Measurements from ENCODE around the gene TCF12.

Gene TCF12

DNA sequence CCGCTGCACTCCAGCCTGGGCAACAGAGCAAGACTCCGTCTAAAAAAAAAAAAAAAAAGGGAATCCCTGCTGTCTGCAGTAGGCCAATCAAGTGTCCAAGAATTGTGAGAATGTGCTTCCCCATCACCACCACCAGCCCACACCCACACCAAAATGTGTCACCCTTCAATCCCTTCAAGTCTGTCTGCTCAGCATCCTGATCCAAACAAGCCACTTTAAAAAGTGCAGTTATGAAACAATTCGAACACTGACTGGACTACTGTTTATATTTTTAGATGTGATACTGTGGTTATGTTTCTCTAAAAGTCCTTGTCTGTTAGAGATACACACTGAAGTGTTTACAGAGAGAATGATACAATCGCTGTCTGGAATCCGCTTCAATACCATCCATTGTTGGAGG, 379.8 kb downstream of the TCF12 start:
- no peak overlapping the region for H3K4me3 ChIP-seq (ENCODE audit: low read depth, low read length, poor library complexity, severe bottlenecking)
- peaks cover 4% of the 10 kb centered on the region for H3F3A ChIP-seq (ENCODE audit: insufficient read depth, low read length)
- H3K27ac ChIP-seq (ENCODE audit: low read depth, low read length, poor library complexity, severe bottlenecking): peak overlapping the region; percentile 98
- peaks cover 29% of the 10 kb centered on the region for H3K79me2 ChIP-seq (ENCODE audit: insufficient read depth, low read length)
- H3K36me3 ChIP-seq (ENCODE audit: insufficient read depth, low read length): peaks cover 20% of the 10 kb centered on the region; the same call in 1 of the 2 replicates
- TF ChIP-seq EZH2 (IDR thresholded peaks at IDR 0.05; ENCODE audit: borderline replicate concordance, low read length): no peak
- TF ChIP-seq, protein P1, sequence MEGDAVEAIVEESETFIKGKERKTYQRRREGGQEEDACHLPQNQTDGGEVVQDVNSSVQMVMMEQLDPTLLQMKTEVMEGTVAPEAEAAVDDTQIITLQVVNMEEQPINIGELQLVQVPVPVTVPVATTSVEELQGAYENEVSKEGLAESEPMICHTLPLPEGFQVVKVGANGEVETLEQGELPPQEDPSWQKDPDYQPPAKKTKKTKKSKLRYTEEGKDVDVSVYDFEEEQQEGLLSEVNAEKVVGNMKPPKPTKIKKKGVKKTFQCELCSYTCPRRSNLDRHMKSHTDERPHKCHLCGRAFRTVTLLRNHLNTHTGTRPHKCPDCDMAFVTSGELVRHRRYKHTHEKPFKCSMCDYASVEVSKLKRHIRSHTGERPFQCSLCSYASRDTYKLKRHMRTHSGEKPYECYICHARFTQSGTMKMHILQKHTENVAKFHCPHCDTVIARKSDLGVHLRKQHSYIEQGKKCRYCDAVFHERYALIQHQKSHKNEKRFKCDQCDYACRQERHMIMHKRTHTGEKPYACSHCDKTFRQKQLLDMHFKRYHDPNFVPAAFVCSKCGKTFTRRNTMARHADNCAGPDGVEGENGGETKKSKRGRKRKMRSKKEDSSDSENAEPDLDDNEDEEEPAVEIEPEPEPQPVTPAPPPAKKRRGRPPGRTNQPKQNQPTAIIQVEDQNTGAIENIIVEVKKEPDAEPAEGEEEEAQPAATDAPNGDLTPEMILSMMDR (IDR thresholded peaks at IDR 0.05; ENCODE audit: low read length): no peak
- H3K4me1 ChIP-seq (ENCODE audit: insufficient read depth, low read length, severe bottlenecking): peaks cover 50% of the 10 kb centered on the region
- no peaks in the 10 kb centered on the region for H3K9me3 ChIP-seq (ENCODE audit: low read length)
- H3K27me3 ChIP-seq (ENCODE audit: insufficient read depth, low read length): no peaks in the 10 kb centered on the region
- no peak overlapping the region for H3K4me2 ChIP-seq (ENCODE audit: low read length)
- no peaks in the 10 kb centered on the region for H3K9me2 ChIP-seq (ENCODE audit: low read depth, low read length)
- no peaks in the 10 kb centered on the region for H4K20me1 ChIP-seq (ENCODE audit: insufficient read depth, low read length)
- no peak overlapping the region for H2AFZ ChIP-seq (ENCODE audit: low read length)
- no peak overlapping the region for H3K9ac ChIP-seq (ENCODE audit: low read length)

DNA sequence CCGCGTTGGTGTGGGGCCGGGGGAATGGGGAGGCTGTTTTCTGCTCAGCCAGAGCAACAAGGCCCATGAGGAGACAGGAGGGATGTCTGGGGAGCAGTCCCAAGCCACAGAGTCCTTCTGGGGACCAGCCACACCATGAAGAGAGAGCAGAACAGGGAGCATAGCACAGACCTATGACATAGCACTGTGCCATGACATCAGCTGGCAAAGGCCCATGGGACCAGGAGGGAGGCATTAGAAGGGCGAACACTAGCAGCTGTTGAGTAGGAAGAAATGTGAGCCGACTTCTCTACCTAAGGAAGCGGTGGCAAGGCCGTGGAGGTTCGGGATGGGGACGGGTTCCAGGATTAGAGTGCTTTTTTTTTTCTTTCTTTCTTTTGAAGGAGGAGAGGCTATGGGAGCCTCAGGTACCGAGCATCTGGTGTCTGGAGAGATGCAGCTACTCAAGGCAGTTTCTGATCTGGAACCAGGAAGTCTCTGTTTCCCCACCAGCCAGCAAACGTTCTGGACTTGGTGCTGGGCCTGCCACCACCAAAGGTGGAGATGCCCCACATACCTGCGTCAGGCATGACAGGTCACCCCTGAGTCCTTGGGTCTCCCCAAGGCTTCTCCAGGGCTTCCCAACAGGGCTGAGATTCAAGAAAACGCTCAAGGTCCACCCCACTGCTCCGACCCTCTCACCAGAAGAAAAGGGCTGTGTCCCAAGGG, 380.6 kb downstream of the TCF12 start:
- H4K20me1 ChIP-seq (ENCODE audit: insufficient read depth, low read length): no peaks in the 10 kb centered on the region
- peaks cover 37% of the 10 kb centered on the region for H3K79me2 ChIP-seq (ENCODE audit: insufficient read depth, low read length)
- H3K4me3 ChIP-seq (ENCODE audit: low read depth, low read length, poor library complexity, severe bottlenecking): peak overlapping the region; percentile 86
- H2AFZ ChIP-seq (ENCODE audit: low read length): no peak overlapping the region
- H3K36me3 ChIP-seq (ENCODE audit: insufficient read depth, low read length): peaks cover 24% of the 10 kb centered on the region; the same call in 1 of the 2 replicates
- H3K27ac ChIP-seq (ENCODE audit: low read depth, low read length, poor library complexity, severe bottlenecking): peak overlapping the region; percentile 98
- TF ChIP-seq, protein P1 (IDR thresholded peaks at IDR 0.05; ENCODE audit: low read length): no peak
- no peak for TF ChIP-seq EZH2 (IDR thresholded peaks at IDR 0.05; ENCODE audit: borderline replicate concordance, low read length)
- no peaks in the 10 kb centered on the region for H3K9me2 ChIP-seq (ENCODE audit: low read depth, low read length)
- H3K4me1 ChIP-seq (ENCODE audit: insufficient read depth, low read length, severe bottlenecking): peaks cover 57% of the 10 kb centered on the region
- H3K27me3 ChIP-seq (ENCODE audit: insufficient read depth, low read length): no peaks in the 10 kb centered on the region
- H3K9me3 ChIP-seq (ENCODE audit: low read length): no peaks in the 10 kb centered on the region
- H3F3A ChIP-seq (ENCODE audit: insufficient read depth, low read length): peaks cover 4% of the 10 kb centered on the region
- H3K9ac ChIP-seq (ENCODE audit: low read length): peak overlapping the region; percentile 70
- H3K4me2 ChIP-seq (ENCODE audit: low read length): peak overlapping the region; percentile 77

DNA sequence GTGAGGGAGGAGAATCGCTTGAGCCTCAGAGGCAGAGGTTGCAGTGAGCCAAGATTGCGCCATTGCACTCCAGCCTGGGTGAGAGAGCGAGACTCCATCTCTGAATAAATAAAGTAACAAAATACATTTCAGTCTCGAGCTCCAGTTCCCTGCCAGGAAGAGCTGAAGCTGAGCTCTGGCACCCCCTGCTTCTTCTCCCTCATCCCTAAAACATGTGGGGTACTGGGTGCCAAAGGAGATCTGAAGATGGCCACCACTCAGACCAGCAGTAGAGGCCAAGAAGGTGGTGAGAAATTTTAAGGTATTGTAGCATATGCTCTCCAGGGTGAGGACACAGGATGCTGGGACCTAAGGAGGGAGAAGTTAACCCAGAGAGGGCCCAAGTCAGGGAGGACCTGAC, 382.9 kb downstream of the TCF12 start:
- peaks cover 49% of the 10 kb centered on the region for H3K79me2 ChIP-seq (ENCODE audit: insufficient read depth, low read length)
- peaks cover 78% of the 10 kb centered on the region for H3K4me1 ChIP-seq (ENCODE audit: insufficient read depth, low read length, severe bottlenecking)
- H3K36me3 ChIP-seq (ENCODE audit: insufficient read depth, low read length): peaks cover 31% of the 10 kb centered on the region; the same call in 1 of the 2 replicates
- H2AFZ ChIP-seq (ENCODE audit: low read length): no peak overlapping the region
- no peaks in the 10 kb centered on the region for H3K9me3 ChIP-seq (ENCODE audit: low read length)
- H3K27me3 ChIP-seq (ENCODE audit: insufficient read depth, low read length): no peaks in the 10 kb centered on the region
- peak overlapping the region; percentile 98 for H3K27ac ChIP-seq (ENCODE audit: low read depth, low read length, poor library complexity, severe bottlenecking)
- no peaks in the 10 kb centered on the region for H3K9me2 ChIP-seq (ENCODE audit: low read depth, low read length)
- H3K9ac ChIP-seq (ENCODE audit: low read length): peak overlapping the region; percentile 95
- H3F3A ChIP-seq (ENCODE audit: insufficient read depth, low read length): peaks cover 4% of the 10 kb centered on the region
- no peak for TF ChIP-seq EZH2 (IDR thresholded peaks at IDR 0.05; ENCODE audit: borderline replicate concordance, low read length)
- TF ChIP-seq, protein P1 (IDR thresholded peaks at IDR 0.05; ENCODE audit: low read length): no peak
- peak overlapping the region; percentile 86 for H3K4me3 ChIP-seq (ENCODE audit: low read depth, low read length, poor library complexity, severe bottlenecking)
- peak overlapping the region; percentile 77 for H3K4me2 ChIP-seq (ENCODE audit: low read length)
- H4K20me1 ChIP-seq (ENCODE audit: insufficient read depth, low read length): no peaks in the 10 kb centered on the region
